Sigmoid colon (tissue), 7 donors: ENCODE measurements around the gene TAC4. TPM values are rescaled to one million over a fixed set of nuclear protein-coding genes. Genes with fewer than 3 reads are reported as not detected.
A peak's percentile ranks its signal among the peaks of the same experiment; 100 is the strongest.

Source experiments
- DNase-seq: peaks from one replicate; pipeline ENCODE4 v3.0.0-alpha.2; 2019
- H3K27ac ChIP-seq, 4 donors: fragments of 200-600 bp; sonication (generic); one replicate each; pipeline ENCODE4 v1.5.1; 2016 to 2019; ENCODE audit warnings: mild to moderate bottlenecking in 1 of 4
- H3K27me3 ChIP-seq, 3 donors: fragments of 200-600 bp; sonication (generic); one replicate each; pipeline ENCODE4 v1.5.1; 2019; ENCODE audit warnings: mild to moderate bottlenecking in 1 of 3
- H3K36me3 ChIP-seq, 4 donors: fragments of 200-600 bp; sonication (generic); one replicate each; pipeline ENCODE4 v1.5.1; 2016 to 2019
- H3K4me1 ChIP-seq, 4 donors: fragments of 200-600 bp; sonication (generic); one replicate each; pipeline ENCODE4 v1.5.1; 2017 to 2019
- H3K4me3 ChIP-seq, 4 donors: fragments of 200-600 bp; sonication (generic); one replicate each; pipeline ENCODE4 v1.5.1; 2017 to 2019; ENCODE audit warnings: mild to moderate bottlenecking in 2 of 4, moderate library complexity in 1 of 4
- H3K9me3 ChIP-seq, 4 donors: fragments of 200-600 bp in 3 of 4; sonication (generic) in 3 of 4; one replicate each; pipeline versions ENCODE4 v1.5.1 to v1.6.1; 2013 to 2019
- EP300 ChIP-seq, 4 donors: sonication (generic); formaldehyde crosslinking; IDR thresholded peaks; one replicate each; pipeline ENCODE4 v1.6.1; 2017; ENCODE audit warnings: antibody characterized with exemption in 4 of 4
- POLR2A ChIP-seq, 2 donors: fragments of 450-650 bp; IDR thresholded peaks; one replicate each; pipeline ENCODE4 v1.6.1; 2016; ENCODE audit warnings: antibody characterized with exemption in 2 of 2, mild to moderate bottlenecking in 2 of 2, moderate library complexity in 2 of 2
- POLR2AphosphoS5 ChIP-seq, 4 donors: sonication (generic); formaldehyde crosslinking; IDR thresholded peaks; one replicate each; pipeline ENCODE4 v1.6.1; 2017; ENCODE audit warnings: antibody characterized with exemption in 4 of 4
- WGBS, 2 donors: extraction: QIAGEN DNeasy Blood & Tissue Kit; methylation state at CpG; one replicate each; pipeline ENCODE4 v1.1.7; 2013; 5-methylcytosine and 5-hydroxymethylcytosine counted together
- intact Hi-C: fragments of 100-400 bp; cut with DNase I; formaldehyde crosslinking; loops from one replicate; pipeline ENCODE4 v1.15.1; 2023
- polyA plus RNA-seq, 3 donors: library from polyadenylated mRNA; stranded (reverse); fragments of 200-250 nt; gene quantifications; one replicate each; pipeline ENCODE4 v1.2.3, GENCODE V29; 2013
- total RNA-seq, 4 donors: library from RNA; depleted of rRNA; stranded (reverse); fragments of >200 nt; gene quantifications; one replicate each; pipeline ENCODE4 v1.1.0, GENCODE V29; 2016
- TF ChIP-seq, protein P1 (sequence below), 4 experiments: fragments of 450-650 bp in 3 of 4; fragments of 200-600 bp in 1 of 4; IDR thresholded peaks; one replicate each; pipeline ENCODE4 v1.5.1; 2016 to 2019; ENCODE audit warnings: antibody characterized with exemption in 4 of 4, mild to moderate bottlenecking in 3 of 4, moderate library complexity in 2 of 4
- donor health status: healthy with polysubstance abuse.
- donor health status: Bipolar disorder and iron deficiency.
- donor health status: healthy.

Gene TAC4
- total and polyA plus RNA-seq, 7 donors: 3.6 TPM; not detected in 6

DNA sequence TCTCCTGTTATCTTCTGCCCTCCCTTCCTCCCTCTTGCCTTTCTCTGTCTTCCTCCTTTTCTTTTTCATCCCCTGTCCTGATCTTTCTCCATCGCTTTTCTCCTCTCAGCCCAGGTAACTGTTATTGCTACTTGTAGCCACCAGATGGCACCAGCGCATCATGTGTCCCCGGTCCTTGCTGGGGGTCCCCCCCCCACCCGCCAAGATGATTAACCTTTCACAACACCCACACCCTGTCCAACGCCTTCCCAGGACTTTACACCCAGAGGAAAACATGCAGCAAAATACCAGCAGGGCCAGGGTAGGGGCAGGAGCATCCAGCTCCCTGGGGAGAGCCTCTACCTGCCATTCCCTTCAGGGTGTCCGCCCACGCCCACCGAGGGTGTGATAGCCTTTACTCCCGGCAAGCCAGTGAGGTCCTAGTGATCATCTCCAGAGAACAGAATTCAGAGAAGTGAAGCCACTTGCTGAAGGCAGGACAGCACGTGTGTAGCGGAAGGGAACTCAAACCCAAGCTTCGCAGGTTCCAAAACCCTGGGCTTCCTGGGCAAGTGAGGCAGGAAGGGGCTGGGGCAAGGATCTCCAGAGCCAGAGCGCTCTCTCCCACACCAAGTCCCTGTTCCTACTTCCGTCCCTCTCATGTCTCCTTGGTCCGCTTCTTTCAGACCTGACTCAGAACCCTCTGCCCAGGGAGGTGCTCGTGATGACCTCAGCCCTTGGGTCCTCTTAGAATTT is 13.4 kb upstream of the TAC4 start:
- H3K27me3 ChIP-seq: no peaks in the 10 kb centered on the region
- no peak overlapping the region for H3K4me3 ChIP-seq
- intact Hi-C loops: loop anchor here (1.0 kb wide), 1 partner anchor 137 kb away; no protein-coding TSS in a partner anchor
- no peaks in the 10 kb centered on the region for H3K36me3 ChIP-seq
- no peaks in the 10 kb centered on the region for H3K4me1 ChIP-seq
- WGBS, 2 donors: 33 to 42% methylated on average over 16 of the region's 16 CpGs
- no peak for DNase-seq
- TF ChIP-seq POLR2AphosphoS5 (IDR thresholded peaks at IDR 0.05): no peak
- TF ChIP-seq, protein P1, sequence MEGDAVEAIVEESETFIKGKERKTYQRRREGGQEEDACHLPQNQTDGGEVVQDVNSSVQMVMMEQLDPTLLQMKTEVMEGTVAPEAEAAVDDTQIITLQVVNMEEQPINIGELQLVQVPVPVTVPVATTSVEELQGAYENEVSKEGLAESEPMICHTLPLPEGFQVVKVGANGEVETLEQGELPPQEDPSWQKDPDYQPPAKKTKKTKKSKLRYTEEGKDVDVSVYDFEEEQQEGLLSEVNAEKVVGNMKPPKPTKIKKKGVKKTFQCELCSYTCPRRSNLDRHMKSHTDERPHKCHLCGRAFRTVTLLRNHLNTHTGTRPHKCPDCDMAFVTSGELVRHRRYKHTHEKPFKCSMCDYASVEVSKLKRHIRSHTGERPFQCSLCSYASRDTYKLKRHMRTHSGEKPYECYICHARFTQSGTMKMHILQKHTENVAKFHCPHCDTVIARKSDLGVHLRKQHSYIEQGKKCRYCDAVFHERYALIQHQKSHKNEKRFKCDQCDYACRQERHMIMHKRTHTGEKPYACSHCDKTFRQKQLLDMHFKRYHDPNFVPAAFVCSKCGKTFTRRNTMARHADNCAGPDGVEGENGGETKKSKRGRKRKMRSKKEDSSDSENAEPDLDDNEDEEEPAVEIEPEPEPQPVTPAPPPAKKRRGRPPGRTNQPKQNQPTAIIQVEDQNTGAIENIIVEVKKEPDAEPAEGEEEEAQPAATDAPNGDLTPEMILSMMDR (IDR thresholded peaks at IDR 0.05): peak; percentile 33 to 96 (median 84)
- H3K27ac ChIP-seq: no peak overlapping the region
- no peaks in the 10 kb centered on the region for H3K9me3 ChIP-seq

DNA sequence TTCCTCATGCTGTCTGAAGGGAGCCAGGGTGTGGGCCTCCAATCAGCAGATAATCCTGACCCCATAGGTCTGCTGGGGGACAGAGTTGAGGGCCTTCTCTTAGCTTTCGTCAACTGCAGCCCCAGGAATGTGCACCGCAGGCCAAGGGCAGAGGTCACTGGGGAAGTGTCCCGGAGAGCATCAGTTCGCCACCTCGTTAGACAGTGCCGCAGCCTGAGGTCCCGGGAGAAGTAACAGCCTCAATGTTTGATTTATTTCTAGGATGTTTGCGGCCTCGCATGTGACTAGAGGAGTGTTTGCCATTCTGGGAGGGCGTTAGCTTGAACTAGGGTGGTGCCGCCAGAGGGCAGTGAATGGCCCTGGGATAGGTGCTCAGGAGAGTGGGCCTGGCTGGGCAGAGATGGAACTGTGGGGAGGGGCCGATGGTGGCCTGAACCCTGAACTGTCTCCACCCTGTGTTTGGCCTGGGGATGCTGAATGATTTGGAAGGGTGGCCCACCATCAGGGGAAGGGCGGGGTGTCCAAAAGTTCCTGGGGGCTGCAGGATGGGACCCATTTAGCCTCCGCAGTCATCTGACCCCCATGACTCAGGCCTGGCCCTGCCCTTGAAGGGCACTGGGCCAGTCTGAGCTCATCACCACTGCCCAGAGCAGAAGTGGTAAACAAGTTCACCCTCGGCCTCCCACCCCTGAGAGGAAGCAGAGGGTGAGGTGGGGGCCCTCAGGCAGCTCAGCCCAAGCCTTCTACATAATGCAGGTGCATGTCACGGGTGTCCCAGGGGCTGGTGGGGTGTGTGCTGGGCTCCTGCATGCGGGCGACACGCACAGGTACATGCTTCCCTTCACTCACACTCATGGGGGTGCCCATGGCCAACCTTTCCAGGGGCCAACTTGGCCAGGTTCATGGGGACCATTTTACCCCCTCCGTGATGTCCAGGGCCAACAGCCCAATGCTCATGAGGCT is 12.4 kb upstream of the TAC4 start:
- H3K36me3 ChIP-seq: no peaks in the 10 kb centered on the region
- H3K4me3 ChIP-seq: no peak overlapping the region
- intact Hi-C loops: no loop called here
- H3K9me3 ChIP-seq: no peaks in the 10 kb centered on the region
- no peak overlapping the region for H3K27ac ChIP-seq
- 41 to 72% methylated on average over 20 of the region's 20 CpGs for WGBS, 2 donors
- no peak for DNase-seq
- no peaks in the 10 kb centered on the region for H3K4me1 ChIP-seq
- H3K27me3 ChIP-seq: no peaks in the 10 kb centered on the region
- TF ChIP-seq EP300 (IDR thresholded peaks at IDR 0.05): no peak
- TF ChIP-seq, protein P1 (IDR thresholded peaks at IDR 0.05): no peak
- TF ChIP-seq POLR2A (IDR thresholded peaks at IDR 0.05): no peak
- no peak for TF ChIP-seq POLR2AphosphoS5 (IDR thresholded peaks at IDR 0.05)

DNA sequence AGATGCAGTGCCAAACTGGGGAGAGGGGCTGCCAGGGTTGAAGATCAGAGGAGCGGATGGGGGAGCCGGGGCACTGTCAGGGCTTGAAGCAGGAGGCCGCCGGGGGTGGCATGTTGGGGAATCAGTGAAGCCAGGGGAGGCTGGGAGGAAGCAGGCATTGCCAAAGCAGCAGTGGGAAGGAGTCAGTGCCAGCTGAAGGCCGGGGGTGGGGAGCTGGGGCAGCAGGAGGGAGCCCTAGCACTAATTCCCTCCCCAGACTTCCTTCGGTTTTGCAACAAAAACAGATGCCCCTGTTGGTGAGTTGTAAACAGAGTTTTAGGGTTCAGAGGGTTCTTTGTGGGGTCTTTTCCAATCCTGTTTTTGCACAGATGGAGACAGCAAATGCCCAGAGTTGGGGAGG is 10.9 kb upstream of the TAC4 start:
- intact Hi-C loops: no loop called here
- TF ChIP-seq POLR2AphosphoS5 (IDR thresholded peaks at IDR 0.05): no peak
- no peak for TF ChIP-seq EP300 (IDR thresholded peaks at IDR 0.05)
- TF ChIP-seq, protein P1 (IDR thresholded peaks at IDR 0.05): no peak
- WGBS, 2 donors: 52 to 68% methylated on average over 6 of the region's 6 CpGs
- no peak for DNase-seq
- no peaks in the 10 kb centered on the region for H3K9me3 ChIP-seq
- H3K4me3 ChIP-seq: no peak overlapping the region
- H3K4me1 ChIP-seq: no peaks in the 10 kb centered on the region
- no peak overlapping the region for H3K27ac ChIP-seq
- no peaks in the 10 kb centered on the region for H3K36me3 ChIP-seq
- no peaks in the 10 kb centered on the region for H3K27me3 ChIP-seq

DNA sequence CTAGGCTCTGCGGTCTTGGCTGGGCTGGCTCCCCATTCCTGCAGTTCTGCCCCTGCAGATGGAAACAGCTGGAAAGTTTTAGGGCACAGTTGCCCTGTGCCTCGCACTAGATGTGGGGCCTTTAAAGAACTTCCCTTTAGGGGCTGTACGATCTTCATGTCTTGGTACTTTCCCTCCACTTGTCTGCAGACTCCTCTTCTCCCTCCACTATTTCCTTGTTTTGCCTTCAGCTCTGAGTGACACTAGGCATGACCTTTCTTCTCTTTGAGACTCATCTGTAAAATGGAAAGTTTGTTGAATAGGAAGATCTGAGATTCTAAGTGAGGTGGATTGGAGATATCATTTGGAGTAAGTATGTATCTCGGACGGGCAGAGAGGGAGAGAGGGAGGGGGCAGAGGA is 6.3 kb upstream of the TAC4 start:
- WGBS, 2 donors: 86 to 93% methylated on average over 5 of the region's 5 CpGs
- Histone ChIP-seq H3K4me1 (peaks cover 0 to 17% (median 14%) of the 10 kb centered on the region in 4 donors), H3K36me3 (no peaks in the 10 kb centered on the region), H3K27me3 (no peaks in the 10 kb centered on the region), H3K9me3 (no peaks in the 10 kb centered on the region), H3K4me3 (no peak overlapping the region), H3K27ac (no peak overlapping the region)
- intact Hi-C loops: loop anchor here (5.0 kb wide), 2 partner anchors 147 to 287 kb away; partner anchors contain the start of gene SLC35B1
- TF ChIP-seq POLR2AphosphoS5 (IDR thresholded peaks at IDR 0.05) (no peak), POLR2A (IDR thresholded peaks at IDR 0.05) (no peak), EP300 (IDR thresholded peaks at IDR 0.05) (no peak)
- TF ChIP-seq, protein P1 (IDR thresholded peaks at IDR 0.05): no peak
- no peak for DNase-seq
